H1 (cell line): ENCODE measurements around the gene AOAH. TPM values are rescaled to one million over a fixed set of nuclear protein-coding genes. Genes with fewer than 3 reads are reported as not detected.

Source experiments
- CTCF ChIA-PET: fragments of 300-600 bp; sonication (Branson Sonifier 250); formaldehyde crosslinking; loops from one replicate; lab custom pipeline; 2021; ENCODE audit not compliant: partially characterized antibody; lab: Charles Lee
- POLR2A ChIA-PET: fragments of 300-600 bp; sonication (Branson Sonifier 250); formaldehyde crosslinking; loops from one replicate; lab custom pipeline; 2021; ENCODE audit warnings: inconsistent platforms; ENCODE audit not compliant: partially characterized antibody; lab: Charles Lee
- DNase-seq, 2 experiments: peaks; one replicate each; pipeline versions ENCODE4 v3.0.0 to v3.0.0-alpha.2; 2010 to 2022; ENCODE audit warnings: low spot score in 2 of 2, low read depth in 1 of 2, mixed read lengths in 1 of 2
- FAIRE-seq: peaks from 2 replicates; lab custom pipeline; 2011; peaks lifted over from hg19 to GRCh38; lab: Jason Lieb, UNC
- H2AFZ ChIP-seq: 2 replicates; pipeline ENCODE4 v1.8.1; 2012; ENCODE audit warnings: low read length, inconsistent platforms
- H2AK5ac ChIP-seq: 2 replicates; pipeline ENCODE4 v1.6.1; 2013; ENCODE audit warnings: low read depth, low read length
- H2BK120ac ChIP-seq: replicated peaks from 2 replicates; pipeline ENCODE3; 2013; ENCODE audit warnings: low read depth, low read length, inconsistent platforms
- H2BK12ac ChIP-seq: 2 replicates; pipeline ENCODE4 v1.6.1; 2013; ENCODE audit warnings: low read depth, low read length
- H2BK15ac ChIP-seq: 2 replicates; pipeline ENCODE4 v1.6.1; 2013; ENCODE audit warnings: low read length
- H2BK20ac ChIP-seq: 2 replicates; pipeline ENCODE4 v1.6.1; 2013; ENCODE audit warnings: low read length
- H2BK5ac ChIP-seq: 2 replicates; pipeline ENCODE4 v1.6.1; 2013; ENCODE audit warnings: low read depth, low read length
- H3K14ac ChIP-seq: 2 replicates; pipeline ENCODE4 v1.6.1; 2013; ENCODE audit warnings: inconsistent platforms; ENCODE audit not compliant: insufficient read length
- H3K18ac ChIP-seq: 2 replicates; pipeline ENCODE4 v1.6.1; 2013; ENCODE audit warnings: low read length; ENCODE audit errors: extremely low read depth
- H3K23ac ChIP-seq: 2 replicates; pipeline ENCODE4 v1.6.1; 2013; ENCODE audit warnings: inconsistent platforms; ENCODE audit not compliant: insufficient read length
- H3K23me2 ChIP-seq: 2 replicates; pipeline ENCODE4 v1.6.1; 2013; ENCODE audit warnings: low read depth, low read length
- H3K27ac ChIP-seq: 2 replicates; pipeline ENCODE4 v1.6.1; 2011; ENCODE audit warnings: low read depth, low read length, inconsistent platforms
- H3K27me3 ChIP-seq, 4 experiments: replicated peaks in 1 of 4; 1 replicate in 1 of 4; 2 replicates in 3 of 4; pipeline versions ENCODE4 v1.6.1 to v1.8.1; 2011 to 2013; ENCODE audit warnings: low read length in 3 of 4, mild to moderate bottlenecking in 3 of 4, inconsistent platforms in 2 of 4, mixed read lengths in 2 of 4, moderate library complexity in 1 of 4; ENCODE audit not compliant: control insufficient read depth in 3 of 4, insufficient read depth in 3 of 4; ENCODE audit errors: extremely low read depth in 1 of 4
- H3K36me3 ChIP-seq, 4 experiments: 2 replicates each; pipeline versions ENCODE4 v1.6.1 to v1.8.1; 2011 to 2013; ENCODE audit warnings: mild to moderate bottlenecking in 4 of 4, low read length in 3 of 4, moderate library complexity in 2 of 4, control low read depth in 1 of 4, inconsistent platforms in 1 of 4; ENCODE audit not compliant: insufficient read depth in 4 of 4, control insufficient read depth in 2 of 4
- H3K4ac ChIP-seq: replicated peaks from 2 replicates; pipeline ENCODE3; 2013; ENCODE audit warnings: low read length, low read depth, mixed read lengths, inconsistent platforms; ENCODE audit not compliant: insufficient read length
- H3K4me1 ChIP-seq, 4 experiments: replicated peaks in 1 of 4; 1 replicate in 1 of 4; 2 replicates in 3 of 4; pipeline versions ENCODE4 v1.6.1 to v1.8.1; 2011 to 2013; ENCODE audit warnings: low read length in 3 of 4, inconsistent platforms in 2 of 4, mixed read lengths in 1 of 4; ENCODE audit not compliant: insufficient read depth in 4 of 4, control insufficient read depth in 3 of 4
- H3K4me2 ChIP-seq, 2 experiments: 2 replicates each; pipeline versions ENCODE4 v1.6.1 to v1.8.1; 2011 to 2013; ENCODE audit warnings: low read depth in 2 of 2, low read length in 2 of 2, control low read depth in 1 of 2, inconsistent platforms in 1 of 2, mild to moderate bottlenecking in 1 of 2; ENCODE audit not compliant: insufficient read depth in 1 of 2
- H3K4me3 ChIP-seq, 4 experiments: fragments of 200-600, 300-600 bp in 1 of 4; sonication (generic), shearing (Covaris generic), sonication (Bioruptor Twin) in 1 of 4; 2 replicates each; pipeline versions ENCODE4 v1.5.1 to v1.8.1; 2011 to 2016; ENCODE audit warnings: low read length in 4 of 4, low read depth in 3 of 4, control low read depth in 2 of 4, inconsistent platforms in 2 of 4, mild to moderate bottlenecking in 2 of 4, mixed read lengths in 1 of 4, moderate library complexity in 1 of 4; ENCODE audit not compliant: insufficient read depth in 2 of 4; ENCODE audit errors: extremely low read depth in 1 of 4
- H3K56ac ChIP-seq: replicated peaks from 2 replicates; pipeline ENCODE3; 2013; ENCODE audit warnings: low read depth, mild to moderate bottlenecking, mixed read lengths, low read length, inconsistent platforms; ENCODE audit not compliant: insufficient read length
- H3K79me1 ChIP-seq: 2 replicates; pipeline ENCODE4 v1.6.1; 2013; ENCODE audit warnings: low read depth, low read length, control low read depth
- H3K79me2 ChIP-seq, 2 experiments: 2 replicates each; pipeline versions ENCODE4 v1.6.1 to v1.8.1; 2012 to 2013; ENCODE audit warnings: low read length in 2 of 2, mild to moderate bottlenecking in 2 of 2, inconsistent platforms in 1 of 2; ENCODE audit not compliant: insufficient read depth in 2 of 2, control insufficient read depth in 1 of 2
- H3K9ac ChIP-seq, 4 experiments: replicated peaks in 1 of 4; 1 replicate in 1 of 4; 2 replicates in 3 of 4; pipeline versions ENCODE4 v1.6.1 to v1.8.1; 2011 to 2013; ENCODE audit warnings: low read depth in 3 of 4, low read length in 3 of 4, control low read depth in 2 of 4, mild to moderate bottlenecking in 2 of 4, moderate library complexity in 2 of 4, inconsistent platforms in 1 of 4; ENCODE audit errors: extremely low read depth in 1 of 4
- H3K9me3 ChIP-seq, 2 experiments: 2 replicates each; pipeline versions ENCODE4 v1.6.1 to v1.8.1; 2012 to 2013; ENCODE audit warnings: mild to moderate bottlenecking in 2 of 2, moderate library complexity in 2 of 2, control low read depth in 1 of 2, inconsistent platforms in 1 of 2, low read depth in 1 of 2, low read length in 1 of 2, mixed read lengths in 1 of 2; ENCODE audit not compliant: insufficient read depth in 2 of 2
- H4K20me1 ChIP-seq, 2 experiments: replicated peaks in 1 of 2; 2 replicates each; pipeline versions ENCODE3 to v1.8.1; 2011 to 2013; ENCODE audit warnings: inconsistent platforms in 2 of 2, low read length in 2 of 2, mild to moderate bottlenecking in 1 of 2; ENCODE audit not compliant: insufficient read depth in 2 of 2, control insufficient read depth in 1 of 2
- H4K5ac ChIP-seq: 2 replicates; pipeline ENCODE4 v1.6.1; 2013; ENCODE audit warnings: low read length, low read depth, mixed read lengths, inconsistent platforms; ENCODE audit not compliant: insufficient read length
- H4K8ac ChIP-seq: 2 replicates; pipeline ENCODE4 v1.8.0; 2013; ENCODE audit warnings: mild to moderate bottlenecking, moderate library complexity, low read length, inconsistent platforms; ENCODE audit not compliant: insufficient read depth; ENCODE audit errors: extremely low read depth
- H4K91ac ChIP-seq: replicated peaks from 2 replicates; pipeline ENCODE3; 2013; ENCODE audit warnings: low read length, mixed read lengths, inconsistent platforms; ENCODE audit not compliant: insufficient read length
- BRCA1 ChIP-seq: IDR thresholded peaks from 2 replicates; pipeline ENCODE4 v1.6.1; 2012; ENCODE audit warnings: low read depth, low read length, improper control_type of control experiment
- CREB1 ChIP-seq: IDR thresholded peaks from 2 replicates; pipeline ENCODE4 v1.6.1; 2012; ENCODE audit warnings: inconsistent platforms
- WGBS, 2 experiments: shearing (Covaris generic) in 1 of 2; methylation state at CpG; one replicate each; pipeline versions ENCODE4 v1.1.6 to v1.1.7; 2013 to 2015; ENCODE audit warnings: low lambda C conversion rate in 2 of 2, mixed read lengths in 2 of 2, inconsistent platforms in 1 of 2, low coverage in 1 of 2, missing lambda C conversion rate in 1 of 2; ENCODE audit not compliant: insufficient replicate concordance in 2 of 2, insufficient coverage in 1 of 2, insufficient read length in 1 of 2; ENCODE audit errors: extremely low coverage in 1 of 2, missing lambda C conversion rate in 1 of 2; 5-methylcytosine and 5-hydroxymethylcytosine counted together
- polyA plus RNA-seq, 7 experiments: library from polyadenylated mRNA; depleted of rRNA in 3 of 7; stranded (reverse) in 5 of 7; unstranded in 2 of 7; fragments of >200 nt in 5 of 7; fragments of 200-250 nt in 2 of 7; gene quantifications; 1 replicate in 5 of 7; 2 replicates in 1 of 7; 4 replicates in 1 of 7; pipeline versions ENCODE4 v1.2.1 to v1.2.3, GENCODE V29; 2011 to 2013; ENCODE audit warnings: missing spikeins in 2 of 7, mixed read lengths in 2 of 7
- total RNA-seq: library from RNA; stranded (reverse); fragmentation: NEBNext Ultra II Directional; extraction: Animal tissue kit (Norgen Biotek cat#: 25700); gene quantifications from 2 replicates; pipeline ENCODE4 v1.2.1, GENCODE V29; 2021
- TF ChIP-seq, protein P1 (sequence below): IDR thresholded peaks from 2 replicates; pipeline ENCODE4 v1.6.1; 2012; ENCODE audit warnings: inconsistent platforms

Gene AOAH
- total and polyA plus RNA-seq, 2 of the 8 experiments (the other 6 are each of a cell fraction or from before 2014, with no cell fraction given): 0.08 TPM; not detected in 1

DNA sequence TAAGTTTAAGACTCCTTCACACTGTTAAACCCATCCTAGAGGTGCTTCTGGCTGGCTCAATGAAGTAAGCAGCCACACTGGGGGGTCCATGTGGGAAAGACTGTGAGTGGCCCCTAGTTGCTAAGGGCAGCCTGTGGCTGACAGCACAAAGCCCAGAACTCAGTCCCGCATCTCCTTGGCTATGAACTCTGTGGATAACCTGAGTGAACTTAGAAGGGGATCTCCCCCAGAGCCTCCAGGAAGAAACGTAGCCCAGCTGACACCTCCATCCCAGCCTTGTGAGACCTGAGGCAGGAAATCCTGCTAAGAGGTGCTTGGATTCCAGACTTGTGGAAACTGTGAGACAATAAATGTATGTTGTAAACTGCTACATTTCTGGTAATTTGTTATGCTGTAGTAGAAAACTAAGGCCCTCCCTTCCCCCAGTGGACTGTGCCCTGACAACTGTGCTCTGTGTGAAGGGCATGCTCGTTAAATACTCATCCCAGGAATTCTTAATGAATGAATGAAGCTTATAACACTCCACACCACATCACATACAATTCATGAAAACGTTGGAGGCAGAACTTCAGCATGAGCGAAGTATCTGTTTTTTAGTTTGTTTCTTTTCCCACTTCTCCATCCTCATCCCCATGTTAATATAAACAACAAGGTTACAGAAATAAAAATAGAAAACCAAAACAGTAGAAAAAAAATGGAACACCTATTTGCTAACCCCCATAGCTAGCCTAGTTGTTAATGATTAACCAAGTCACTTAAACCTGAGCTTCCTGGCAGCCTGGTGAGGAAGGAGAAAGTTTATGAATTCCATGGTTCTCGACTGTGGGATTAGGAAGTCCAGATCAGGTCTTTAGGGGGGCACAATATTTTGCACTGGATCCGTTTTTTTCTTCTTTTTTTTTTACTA, 36.8 kb upstream of the AOAH start:
- Histone ChIP-seq H3K4ac (no peak overlapping the region), H3K18ac (no peak overlapping the region), H3K14ac (no peak overlapping the region), H3K56ac (no peak overlapping the region), H3K9ac (no peak overlapping the region), H3K4me3 (no peak overlapping the region), H3K27me3 (no peaks in the 10 kb centered on the region; a peak in 1 of 7 replicates), H2BK20ac (no peak overlapping the region), H3K4me2 (no peak overlapping the region), H4K5ac (no peak overlapping the region), H4K91ac (no peak overlapping the region), H3K36me3 (no peaks in the 10 kb centered on the region), H3K4me1 (peaks cover 0 to 14% (median 5%) of the 10 kb centered on the region in 4 experiments; a peak in 5 of 7 replicates), H2AFZ (no peak overlapping the region), H2AK5ac (no peak overlapping the region), H2BK15ac (no peak overlapping the region), H2BK12ac (no peak overlapping the region), H3K79me2 (no peaks in the 10 kb centered on the region), H2BK5ac (no peak overlapping the region), H3K23ac (no peak overlapping the region), H3K9me3 (no peaks in the 10 kb centered on the region), H4K8ac (no peak overlapping the region), H4K20me1 (no peaks in the 10 kb centered on the region), H3K79me1 (no peaks in the 10 kb centered on the region), H3K27ac (no peak overlapping the region), H2BK120ac (no peak overlapping the region), H3K23me2 (no peaks in the 10 kb centered on the region)
- ChIA-PET CTCF (interaction anchor here (1.0 to 1.1 kb wide), 3 partner anchors 89 to 197 kb away, joined by 3 read pairs; no protein-coding TSS in a partner anchor), POLR2A (no interaction called here)
- FAIRE-seq: no peak
- no peak for DNase-seq
- TF ChIP-seq BRCA1 (no peak), CREB1 (no peak)
- TF ChIP-seq, protein P1, sequence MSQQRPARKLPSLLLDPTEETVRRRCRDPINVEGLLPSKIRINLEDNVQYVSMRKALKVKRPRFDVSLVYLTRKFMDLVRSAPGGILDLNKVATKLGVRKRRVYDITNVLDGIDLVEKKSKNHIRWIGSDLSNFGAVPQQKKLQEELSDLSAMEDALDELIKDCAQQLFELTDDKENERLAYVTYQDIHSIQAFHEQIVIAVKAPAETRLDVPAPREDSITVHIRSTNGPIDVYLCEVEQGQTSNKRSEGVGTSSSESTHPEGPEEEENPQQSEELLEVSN: no peak
- WGBS, 2 experiments: 89% methylated on average over 7 of the region's 7 CpGs; no CpG with 5 or more reads in 1 of the 2 experiments
